GM10847 (cell line): Measurements from ENCODE around the gene KCNMA1.

Experiments used
- POLR2A ChIP-seq: IDR thresholded peaks from 2 replicates; pipeline ENCODE4 v1.6.1; 2011; ENCODE audit not compliant: insufficient read length; ENCODE audit errors: extremely low read depth

KCNMA1 gene

DNA sequence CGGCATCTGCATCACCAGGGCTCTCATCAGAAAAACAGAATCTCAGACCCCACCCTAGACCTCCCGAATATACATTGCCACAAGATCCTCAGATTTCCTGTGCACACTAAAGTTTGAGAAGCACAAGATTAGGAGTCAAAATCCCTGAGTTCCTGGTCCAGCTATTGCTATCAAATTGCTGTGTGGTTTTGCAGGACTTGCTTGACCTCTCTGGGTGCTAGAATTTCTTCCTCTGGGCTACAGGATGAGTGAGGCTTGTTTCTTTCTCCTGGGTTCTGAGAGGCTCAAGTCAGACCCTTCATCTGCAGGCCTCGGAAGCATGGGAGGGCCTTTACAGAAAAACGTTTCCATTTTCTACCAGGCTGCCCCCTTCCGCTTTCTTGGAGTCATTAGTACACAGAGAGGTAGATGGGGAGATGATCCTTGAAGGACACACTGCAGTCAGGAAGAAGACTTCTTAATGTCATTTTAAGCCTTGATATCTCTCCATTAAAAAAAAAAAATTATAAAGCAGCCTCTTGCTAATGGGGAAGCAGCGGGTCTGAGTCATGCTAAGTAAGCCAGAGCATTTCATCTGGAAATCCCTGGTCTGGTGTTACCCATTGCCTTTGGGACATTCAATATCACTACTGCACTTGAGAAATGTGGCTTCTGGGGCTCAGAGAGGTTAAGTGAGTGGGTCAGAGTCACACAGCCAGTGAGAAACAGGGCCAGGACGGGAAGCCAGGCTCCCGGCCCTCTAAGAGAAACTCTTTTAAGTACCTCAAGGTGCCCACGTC lies 173.5 kb downstream of the KCNMA1 start:
- TF ChIP-seq POLR2A, result no peak

DNA sequence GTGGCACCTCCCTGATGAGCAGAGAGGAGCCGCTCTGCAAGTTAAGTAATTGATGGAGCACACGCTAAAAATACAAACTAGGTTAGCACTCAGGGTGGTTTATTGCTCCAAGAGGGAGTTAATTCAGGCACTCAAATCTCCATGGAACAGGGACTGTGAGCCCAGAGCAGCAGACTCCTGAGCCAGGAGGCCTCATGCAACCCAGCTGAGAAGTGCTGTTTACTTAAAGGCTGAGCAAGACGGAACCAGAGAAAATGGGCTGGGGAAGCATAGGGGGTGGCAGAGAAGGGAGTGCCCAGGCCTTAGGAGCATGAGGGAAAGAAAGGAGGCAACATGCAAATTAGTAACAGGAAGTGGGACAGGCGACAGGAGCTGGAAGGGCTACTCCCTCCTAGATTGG lies 174.1 kb downstream of the KCNMA1 start:
- no peak for TF ChIP-seq POLR2A

DNA sequence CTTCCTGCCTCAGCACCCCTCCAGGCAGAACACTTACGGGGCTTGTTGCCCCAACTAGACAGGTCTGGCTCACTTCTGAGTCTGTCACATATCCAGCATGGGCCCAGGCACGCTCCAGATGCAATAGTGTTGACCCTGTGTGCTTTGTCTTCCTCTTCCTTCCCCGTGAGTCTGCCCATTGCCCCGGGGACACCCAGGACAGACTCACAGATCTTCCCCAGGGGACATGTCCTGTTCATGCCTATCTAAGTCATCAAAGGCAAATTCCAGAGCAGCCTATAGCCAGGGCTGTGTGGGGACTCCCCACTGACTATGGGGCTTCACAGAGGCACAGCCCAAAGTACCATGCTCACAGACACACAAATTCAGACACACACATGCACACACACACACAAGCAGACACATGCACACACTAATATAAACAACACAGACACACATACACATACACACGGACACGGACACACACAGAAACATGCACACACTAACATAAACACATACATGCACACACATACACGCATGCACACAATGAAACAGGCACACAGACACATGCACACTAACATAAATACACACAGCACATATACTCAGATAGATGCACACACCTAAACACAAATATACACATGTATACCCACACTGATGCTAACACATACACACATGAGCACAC lies 175.8 kb downstream of the KCNMA1 start:
- no peak for TF ChIP-seq POLR2A

DNA sequence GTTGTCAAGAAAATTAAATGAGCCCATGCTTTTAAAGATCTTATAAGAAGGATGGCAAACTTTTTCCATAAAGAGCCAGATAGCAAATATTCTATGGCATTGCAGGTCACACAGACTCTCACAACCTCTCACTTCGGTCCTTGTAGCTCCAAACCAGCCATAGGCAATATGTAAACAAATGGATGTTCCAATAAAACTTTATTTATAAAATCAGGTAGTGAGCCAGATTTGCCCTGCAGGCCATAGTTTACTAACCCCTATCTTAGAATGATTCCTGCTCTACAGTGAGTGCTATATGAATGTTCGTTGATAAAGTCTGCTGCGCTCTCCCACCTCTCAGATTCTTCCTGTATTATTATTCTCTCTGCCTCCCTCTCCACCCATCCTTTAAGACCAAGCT lies 177.7 kb downstream of the KCNMA1 start:
- TF ChIP-seq POLR2A, result no peak

DNA sequence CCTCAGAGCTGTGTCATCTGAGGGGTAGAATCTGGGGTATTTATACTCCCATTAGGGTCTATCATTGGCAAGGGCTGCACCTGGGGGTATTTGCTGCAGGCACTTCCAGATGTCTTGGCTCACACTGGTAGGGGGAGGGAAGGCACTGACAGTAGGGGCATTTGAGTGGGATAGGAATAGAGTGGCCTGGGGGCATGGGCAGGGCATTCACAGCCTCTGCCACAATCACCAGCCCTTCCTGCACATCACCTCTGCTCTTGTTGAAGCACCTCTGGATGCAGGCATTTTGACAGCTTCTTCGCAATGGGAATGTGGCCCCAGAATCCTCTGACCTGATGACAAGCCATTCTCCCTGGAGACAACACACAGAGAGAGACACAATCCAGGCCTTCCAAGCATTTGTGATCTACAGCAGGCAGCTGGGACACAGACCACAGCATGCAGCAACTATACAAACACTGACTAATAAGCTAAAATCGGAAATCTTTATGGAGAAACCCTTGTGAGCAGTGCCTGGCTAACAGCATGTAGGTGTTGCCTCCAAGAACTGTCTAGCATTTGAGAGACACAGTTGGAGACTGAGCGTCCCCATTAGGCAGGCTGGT lies 178.5 kb downstream of the KCNMA1 start:
- TF ChIP-seq POLR2A, result no peak

DNA sequence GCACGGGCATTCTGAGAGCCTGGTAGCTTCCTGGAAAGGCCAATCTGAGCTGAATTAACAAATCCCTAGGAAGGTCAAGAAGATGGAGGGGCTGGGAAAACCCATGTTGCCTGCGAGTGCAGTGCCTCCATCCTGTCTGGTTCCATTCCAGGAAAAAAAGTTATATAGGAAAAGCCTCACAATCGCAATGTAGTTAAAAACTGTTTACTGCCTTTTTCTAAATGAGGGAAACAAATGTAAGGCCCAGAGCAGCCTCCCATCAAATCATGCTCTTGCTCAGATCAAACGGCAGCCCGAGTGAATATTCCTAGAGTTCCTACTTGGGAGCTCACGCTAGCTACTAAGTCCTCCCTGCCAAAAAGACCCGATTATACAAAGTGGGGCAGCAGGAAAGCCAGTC lies 179.9 kb downstream of the KCNMA1 start:
- TF ChIP-seq POLR2A, result no peak

DNA sequence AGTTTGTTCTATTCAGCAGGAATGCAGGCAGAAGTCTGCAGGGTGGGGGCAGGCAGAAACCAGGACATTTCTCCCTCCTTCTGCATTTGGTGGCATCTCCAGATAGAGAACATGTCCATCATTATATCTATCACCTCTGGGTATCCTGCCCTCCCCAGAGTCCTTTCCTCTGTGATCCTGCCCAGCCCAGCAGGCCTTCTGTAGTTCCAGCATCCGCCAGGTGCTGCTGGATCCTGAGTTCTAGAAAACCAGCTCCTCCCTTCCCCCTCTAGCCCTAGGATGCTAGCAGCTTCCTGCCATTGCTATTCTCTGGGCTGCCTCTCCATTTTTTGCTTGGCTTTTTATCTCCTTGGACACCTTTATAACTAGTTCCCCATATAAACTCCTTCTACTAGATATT lies 180.3 kb downstream of the KCNMA1 start:
- no peak for TF ChIP-seq POLR2A

DNA sequence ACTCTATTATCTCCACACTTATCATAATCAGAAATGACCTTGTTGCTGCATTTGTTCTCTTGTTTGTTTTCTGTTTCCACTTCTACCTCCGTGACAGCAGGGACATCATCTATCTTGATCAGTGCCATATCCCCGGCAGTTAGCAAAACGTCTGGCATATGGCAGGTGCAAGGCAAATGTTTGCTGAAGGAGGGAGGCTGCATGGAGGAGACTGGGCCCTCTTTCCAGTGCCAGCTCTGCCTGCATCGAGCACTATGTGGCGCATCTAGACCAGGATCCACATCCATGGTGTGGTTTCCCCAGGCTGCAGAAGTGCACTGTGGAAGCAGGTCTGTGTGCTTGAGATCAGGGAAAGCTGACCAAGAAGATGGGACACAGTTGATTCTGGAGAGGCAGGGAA lies 181.2 kb downstream of the KCNMA1 start:
- TF ChIP-seq POLR2A, result no peak

DNA sequence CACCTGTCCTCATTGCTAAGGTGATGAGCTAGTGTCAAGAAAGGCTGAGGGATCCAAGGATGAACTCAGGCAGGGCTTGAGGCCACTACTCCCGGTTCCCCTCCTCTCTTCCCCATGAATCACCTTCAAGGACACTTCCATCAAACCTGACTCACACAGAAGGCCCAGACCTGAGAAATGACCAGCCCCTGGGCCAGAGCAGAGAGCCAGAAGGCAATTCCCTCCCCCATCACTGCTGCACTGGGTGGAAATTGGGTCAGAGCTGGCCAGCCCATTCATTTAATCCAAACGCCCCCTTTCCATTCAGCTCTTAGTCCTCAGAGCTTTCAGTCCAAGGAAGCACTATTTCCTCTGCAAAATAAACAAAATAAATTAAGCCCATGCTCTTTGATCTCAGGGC lies 182.0 kb downstream of the KCNMA1 start:
- TF ChIP-seq POLR2A, result no peak

DNA sequence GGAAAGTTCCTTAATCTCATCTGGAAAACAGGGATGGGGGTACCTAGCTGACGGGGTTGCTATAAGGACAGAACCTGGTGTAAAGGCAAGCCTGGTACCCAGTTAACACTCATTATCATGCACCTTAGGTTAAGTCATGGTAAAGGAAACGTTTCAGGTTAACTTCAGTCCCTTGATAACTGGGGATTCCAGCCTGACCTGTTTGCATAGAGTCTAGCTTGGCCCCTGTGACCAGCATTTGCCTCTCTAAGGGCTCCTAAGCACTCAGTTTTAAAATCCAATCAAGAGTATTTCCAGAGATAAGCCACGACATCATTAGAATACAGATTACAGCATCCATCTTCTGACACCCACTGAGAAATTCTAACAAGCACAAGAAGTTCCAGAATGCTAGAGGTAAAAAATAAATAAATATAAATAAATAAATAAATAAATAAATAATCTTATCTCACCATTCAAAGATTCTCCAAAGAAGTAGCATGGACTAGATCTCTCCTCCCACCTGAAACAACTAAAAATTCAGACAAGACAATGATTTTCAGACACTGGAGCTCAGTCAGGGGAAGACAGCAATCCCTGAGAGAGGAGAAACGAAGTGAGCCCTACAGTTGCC lies 184.6 kb downstream of the KCNMA1 start:
- TF ChIP-seq POLR2A, result no peak

DNA sequence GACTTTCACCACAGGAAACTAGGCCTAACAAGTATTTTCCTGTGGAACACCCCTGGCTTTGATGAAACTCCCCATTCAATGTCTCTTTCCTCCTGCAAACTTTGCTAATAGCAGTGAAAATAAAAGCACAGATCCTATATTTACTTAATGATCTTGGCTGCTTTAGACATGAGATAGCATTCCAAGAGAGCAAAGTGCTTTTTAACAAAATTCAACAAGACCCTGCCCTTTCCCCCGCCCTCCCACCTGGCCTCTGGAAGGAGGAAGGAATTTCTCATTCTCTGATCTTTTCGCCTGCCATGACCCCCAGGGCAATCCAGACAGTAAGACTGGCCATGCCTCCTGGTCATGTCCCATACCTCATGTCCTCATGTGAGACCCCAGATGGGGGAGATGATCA lies 185.7 kb downstream of the KCNMA1 start:
- TF ChIP-seq POLR2A, result no peak

DNA sequence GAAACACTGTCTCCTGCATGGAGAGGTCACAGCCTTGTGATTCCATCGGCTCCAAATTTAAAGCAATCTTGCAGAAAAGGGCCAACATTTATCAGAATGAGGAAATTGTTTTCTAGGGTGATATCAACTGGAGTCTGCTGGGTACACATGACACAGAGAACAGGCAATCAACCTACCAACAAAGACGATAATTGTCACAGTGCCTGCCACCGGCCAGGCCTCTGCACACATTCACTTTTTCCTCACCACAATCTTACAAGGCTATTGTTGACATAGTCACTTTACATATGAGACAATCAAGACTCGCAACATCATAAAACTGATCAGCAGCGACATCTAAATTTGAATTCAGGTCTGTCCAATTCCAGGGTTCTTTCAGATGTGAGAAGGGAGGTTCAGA lies 189.4 kb downstream of the KCNMA1 start:
- no peak for TF ChIP-seq POLR2A

DNA sequence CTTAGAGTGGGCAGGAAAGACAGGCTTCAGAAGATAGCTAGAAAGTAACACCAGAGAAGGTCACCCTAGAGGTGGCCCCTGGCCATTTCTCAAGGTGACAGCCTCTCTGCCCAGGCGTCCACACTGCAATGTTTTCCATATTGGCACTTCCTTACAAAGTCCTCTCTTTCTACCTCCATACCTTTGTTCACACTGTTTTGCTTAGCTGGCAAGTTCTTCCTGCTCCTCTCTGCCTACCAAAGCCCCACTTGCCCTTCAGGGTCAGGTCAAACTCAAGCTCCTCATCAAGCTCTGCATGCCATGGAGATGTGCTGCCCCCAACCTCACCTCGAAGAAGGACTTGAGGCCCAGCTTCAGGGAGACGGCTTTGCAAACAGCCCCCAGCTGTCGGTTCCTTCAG lies 190.9 kb downstream of the KCNMA1 start:
- no peak for TF ChIP-seq POLR2A

DNA sequence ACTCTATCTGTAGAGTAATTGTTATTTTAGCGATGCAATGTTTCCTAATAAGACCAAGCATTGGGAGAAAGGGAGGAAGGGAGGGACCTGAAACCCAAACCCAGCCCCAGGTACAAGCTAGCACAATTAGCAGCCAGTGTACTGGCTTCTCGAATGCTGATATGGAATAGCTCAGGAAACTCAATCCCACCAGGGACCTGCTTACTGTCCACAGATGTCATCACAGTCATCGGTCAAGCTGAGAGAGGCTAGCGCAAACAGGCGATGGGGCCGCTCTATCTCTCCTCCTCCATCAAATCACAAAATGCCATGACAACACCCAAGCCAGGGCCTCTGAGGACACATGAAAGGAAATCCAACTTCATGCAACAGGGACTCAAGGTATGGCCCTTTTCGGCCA lies 192.1 kb downstream of the KCNMA1 start:
- TF ChIP-seq POLR2A, result no peak

DNA sequence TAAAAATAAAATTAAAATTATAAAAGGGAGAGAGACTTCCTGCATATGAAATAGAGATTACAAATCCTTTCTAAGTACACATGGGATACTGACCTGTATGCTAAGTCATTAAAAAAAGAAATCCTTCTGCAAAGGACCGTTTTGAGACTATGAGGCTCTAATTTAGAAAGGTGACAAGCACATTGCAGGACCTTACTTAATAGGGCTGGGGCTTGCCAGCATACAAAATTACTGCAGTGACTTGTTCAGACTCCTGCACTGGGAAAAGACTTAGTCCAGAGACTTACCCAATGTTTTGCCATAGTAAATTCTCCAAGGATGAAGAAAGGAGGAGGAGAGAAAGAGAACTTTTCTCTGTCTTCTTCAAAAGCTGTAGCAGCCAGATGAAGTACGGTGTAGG lies 193.6 kb downstream of the KCNMA1 start:
- TF ChIP-seq POLR2A, result no peak

DNA sequence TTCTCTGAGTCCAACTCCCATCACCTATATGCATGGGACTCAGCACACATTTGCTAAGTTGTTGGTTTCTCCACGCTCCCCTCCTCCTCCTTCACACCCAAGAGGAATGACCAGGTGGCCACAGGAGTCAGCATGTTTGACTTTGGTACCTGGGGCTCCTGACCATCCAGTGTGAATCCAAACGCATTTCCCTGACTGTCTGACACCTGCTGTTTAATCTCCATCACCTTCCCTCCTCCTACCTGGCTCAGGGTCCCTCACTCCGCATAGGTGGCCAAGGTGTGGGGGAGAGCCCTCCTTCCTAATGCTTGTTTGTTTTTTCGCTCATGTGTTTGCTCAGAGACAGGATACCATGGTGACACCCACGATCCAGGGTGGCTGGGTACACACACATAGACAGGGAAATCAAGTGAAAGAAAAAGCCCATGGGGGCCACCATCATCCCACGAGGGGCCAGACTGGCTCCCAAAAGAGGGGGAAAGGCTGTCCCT lies 194.9 kb downstream of the KCNMA1 start:
- no peak for TF ChIP-seq POLR2A
